Measurements from ENCODE around the gene ASXL3.

The ASXL3 gene

DNA sequence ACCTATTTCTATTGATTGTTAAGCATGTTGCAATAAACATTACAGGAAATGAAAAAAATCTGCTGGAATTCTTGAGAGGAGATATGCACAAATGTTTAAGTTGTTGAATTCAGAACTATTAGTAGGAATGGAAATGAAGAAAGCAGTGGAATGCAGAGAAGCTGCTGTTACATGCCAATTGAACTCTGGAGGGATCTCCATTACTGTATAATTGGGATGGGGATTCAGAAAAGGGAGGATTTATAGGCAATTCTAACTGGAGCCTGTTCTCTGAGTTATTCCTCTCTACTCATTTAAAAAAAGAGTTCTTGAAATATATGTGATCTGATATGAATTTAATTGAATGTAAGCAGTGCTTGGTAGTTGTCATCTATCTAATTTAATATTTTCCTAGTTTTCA is 2.6 kb upstream of the ASXL3 start:
- no peaks in the 10 kb centered on the region for H3K9me3 Mint-ChIP-seq
- DNase-seq, result no peak
- no peak for ATAC-seq (replicated peaks)
- H3K36me3 Mint-ChIP-seq, result peaks cover 0 to 5% of the 10 kb centered on the region in 2 donors
- peaks cover 6 to 7% of the 10 kb centered on the region in 2 donors for H3K4me1 Mint-ChIP-seq
- H3K27ac Mint-ChIP-seq, result no peak overlapping the region
- H3K4me3 Mint-ChIP-seq, result no peak overlapping the region
- peaks cover 13 to 17% of the 10 kb centered on the region in 2 donors for H3K27me3 Mint-ChIP-seq

DNA sequence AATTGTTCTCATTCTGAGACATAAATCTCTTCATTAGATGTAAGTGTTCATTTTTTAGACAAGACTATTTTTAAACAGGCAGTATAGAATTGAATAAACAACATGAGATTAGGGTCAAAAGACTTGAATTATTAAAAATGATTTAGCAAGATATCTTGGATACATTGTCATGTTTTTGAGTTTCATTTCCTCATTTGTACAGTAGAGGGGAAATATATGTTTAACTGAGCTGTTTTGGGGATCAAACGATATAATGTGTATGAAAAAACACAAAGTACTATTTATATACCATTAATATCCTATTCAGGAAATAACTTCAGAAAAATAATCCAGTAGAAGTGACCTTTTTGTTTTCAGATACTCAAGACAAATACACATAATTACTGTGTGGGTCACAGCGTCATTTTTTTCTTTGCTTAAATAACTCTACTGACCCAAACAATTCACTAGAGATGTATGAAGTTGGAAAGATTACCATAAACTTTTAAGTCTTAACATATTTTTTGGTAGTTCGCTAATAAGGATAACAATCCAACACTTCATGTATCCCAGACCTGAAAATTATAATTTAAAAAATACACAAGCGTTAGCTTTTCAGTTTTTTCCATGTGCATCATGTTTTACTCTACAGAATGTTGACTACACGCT is 896 bp upstream of the ASXL3 start:
- Mint-ChIP-seq H3K27me3 (peaks cover 21 to 22% of the 10 kb centered on the region in 2 donors), H3K36me3 (peaks cover 0 to 5% of the 10 kb centered on the region in 2 donors), H3K4me1 (peaks cover 6 to 7% of the 10 kb centered on the region in 2 donors), H3K9me3 (no peaks in the 10 kb centered on the region), H3K4me3 (peak overlapping the region; percentile 78 to 91), H3K27ac (no peak overlapping the region)
- DNase-seq (no peak), ATAC-seq (replicated peaks) (no peak)

DNA sequence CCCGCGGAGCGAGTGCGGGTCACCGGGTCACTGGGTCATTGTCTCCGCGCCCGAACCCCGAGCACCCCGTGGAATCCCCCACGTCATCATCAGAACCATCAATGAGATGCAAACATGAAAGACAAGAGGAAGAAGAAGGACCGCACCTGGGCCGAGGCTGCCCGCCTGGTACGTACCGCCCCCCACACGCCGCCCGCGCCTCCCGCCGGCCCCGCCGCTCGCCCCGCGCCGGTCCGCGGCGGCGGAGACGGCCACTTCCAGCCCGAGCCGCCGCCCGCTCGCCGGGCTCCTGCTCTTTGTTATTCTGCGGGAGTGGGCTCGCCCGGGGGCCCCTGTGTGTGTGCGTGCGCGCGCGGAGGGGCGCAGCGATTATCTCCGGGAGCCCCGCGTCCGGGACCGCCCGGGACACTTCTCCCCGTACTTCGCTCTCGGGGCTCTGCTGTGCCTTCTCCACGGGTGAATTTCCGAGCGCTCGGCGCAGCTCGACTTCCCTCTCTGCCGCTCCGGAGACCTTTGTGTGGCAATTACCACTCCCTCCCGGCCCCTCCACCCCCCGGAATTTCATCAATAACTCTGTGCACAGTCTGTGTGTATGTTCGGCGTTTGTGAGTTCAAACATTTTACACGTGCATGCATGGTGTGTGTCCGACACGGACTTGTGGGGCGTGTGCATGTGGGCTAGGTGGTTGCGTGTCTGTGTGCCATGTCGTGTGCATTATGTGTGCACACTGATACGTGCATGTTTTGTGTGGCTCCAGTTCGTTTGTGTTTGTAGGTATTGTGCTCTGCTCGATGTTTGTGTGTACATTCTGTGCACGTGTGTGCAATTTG is 714 bp downstream of the ASXL3 start:
- Mint-ChIP-seq H3K4me3 (peak overlapping the region in 1 of 2 donors; percentile 73), H3K27me3 (peaks cover 21 to 25% of the 10 kb centered on the region in 2 donors), H3K27ac (no peak overlapping the region), H3K36me3 (peaks cover 0 to 5% of the 10 kb centered on the region in 2 donors), H3K4me1 (peaks cover 6 to 7% of the 10 kb centered on the region in 2 donors), H3K9me3 (no peaks in the 10 kb centered on the region)
- ATAC-seq (replicated peaks), result peak; percentile 12 to 25
- no peak for DNase-seq

DNA sequence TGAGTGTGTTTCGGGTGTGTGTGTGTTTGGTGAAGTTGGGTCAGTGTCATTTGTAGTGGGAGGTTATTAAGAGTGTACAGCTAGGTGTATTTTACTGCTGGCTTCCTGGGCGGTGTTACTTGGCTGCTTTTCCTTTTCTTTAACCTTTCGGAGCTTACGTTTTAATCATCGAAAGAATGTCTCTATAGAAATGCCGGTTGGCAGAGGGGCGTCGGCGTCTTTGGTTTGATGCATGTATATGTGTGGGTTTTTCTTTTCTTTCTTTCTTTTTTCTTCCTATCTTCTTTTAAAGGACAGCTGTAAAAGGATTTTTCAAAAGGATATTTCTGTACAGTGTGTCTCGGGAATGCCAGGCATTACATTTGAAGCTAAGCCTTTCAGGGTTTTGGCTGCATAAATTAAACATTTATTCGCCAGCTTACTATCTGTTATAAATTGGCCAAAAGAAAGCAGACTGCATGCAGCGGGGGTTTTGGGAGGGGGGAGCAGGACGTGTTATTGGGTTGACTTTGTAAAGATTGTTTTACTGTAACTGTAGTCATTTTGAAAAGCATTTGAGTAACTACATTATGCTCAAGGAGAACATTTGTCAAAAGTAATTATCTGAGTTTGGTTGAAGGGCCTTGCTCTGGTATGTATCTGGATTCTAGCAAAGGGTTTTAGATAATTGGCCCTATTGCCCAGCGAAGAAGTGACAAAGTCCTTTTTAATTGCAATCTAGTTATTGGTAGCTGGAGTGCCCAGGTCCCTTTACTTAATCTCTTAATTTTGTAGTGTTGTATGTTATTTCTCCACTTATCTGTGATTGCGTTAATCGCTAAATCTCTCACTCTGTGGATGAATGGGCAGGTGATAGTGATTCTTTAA is 1.6 kb downstream of the ASXL3 start:
- H3K27ac Mint-ChIP-seq, result no peak overlapping the region
- peaks cover 21 to 31% of the 10 kb centered on the region in 2 donors for H3K27me3 Mint-ChIP-seq
- peaks cover 0 to 4% of the 10 kb centered on the region in 2 donors for H3K9me3 Mint-ChIP-seq
- no peak for DNase-seq
- H3K4me1 Mint-ChIP-seq, result peaks cover 6 to 7% of the 10 kb centered on the region in 2 donors
- ATAC-seq (replicated peaks), result no peak
- peaks cover 0 to 5% of the 10 kb centered on the region in 2 donors for H3K36me3 Mint-ChIP-seq
- H3K4me3 Mint-ChIP-seq, result no peak overlapping the region

DNA sequence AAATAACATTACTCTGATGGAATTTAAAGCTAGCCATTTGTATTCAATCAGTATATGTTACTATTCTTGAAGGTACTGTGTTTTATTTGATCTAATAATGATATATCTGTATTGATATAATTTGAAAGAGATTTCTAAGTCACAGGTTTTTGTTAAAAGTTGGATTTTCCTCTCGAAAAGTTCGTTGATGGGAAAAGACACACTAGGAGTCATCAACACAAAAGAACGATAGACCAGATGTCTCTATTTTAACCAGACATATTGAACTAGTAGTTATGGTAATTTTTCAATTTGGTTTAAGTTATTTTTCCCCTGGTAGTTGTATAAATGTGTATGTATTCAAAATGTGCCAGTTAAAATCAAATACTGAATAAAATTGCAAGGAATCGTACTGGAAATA is 2.5 kb downstream of the ASXL3 start:
- Mint-ChIP-seq H3K27ac (no peak overlapping the region), H3K27me3 (peaks cover 14 to 21% of the 10 kb centered on the region in 2 donors), H3K4me1 (peaks cover 6 to 7% of the 10 kb centered on the region in 2 donors), H3K4me3 (no peak overlapping the region), H3K9me3 (peaks cover 0 to 4% of the 10 kb centered on the region in 2 donors), H3K36me3 (peaks cover 0 to 5% of the 10 kb centered on the region in 2 donors)
- ATAC-seq (replicated peaks) (no peak), DNase-seq (no peak)

DNA sequence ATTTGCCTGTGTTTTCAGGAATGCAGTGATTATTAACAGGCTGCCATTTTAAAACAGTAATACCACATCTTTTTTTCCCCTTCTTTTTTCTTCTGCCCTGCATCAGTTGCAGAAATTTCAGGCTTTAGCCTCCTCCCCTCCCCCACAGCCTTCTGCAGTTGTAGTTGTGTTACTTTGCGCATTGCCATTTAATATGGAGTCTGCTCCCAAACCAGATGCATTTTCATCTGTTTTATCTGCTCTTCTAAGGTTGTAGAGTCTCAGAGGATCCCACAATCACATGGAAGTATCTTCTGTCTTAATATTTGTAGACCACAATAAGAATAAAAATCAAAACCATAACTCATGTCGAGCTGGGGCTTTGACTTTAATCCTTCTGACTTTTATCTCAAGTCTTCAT is 3.8 kb downstream of the ASXL3 start:
- no peak overlapping the region for H3K4me3 Mint-ChIP-seq
- no peak overlapping the region for H3K27ac Mint-ChIP-seq
- ATAC-seq (replicated peaks) (no peak), DNase-seq (no peak)
- peaks cover 14 to 20% of the 10 kb centered on the region in 2 donors for H3K27me3 Mint-ChIP-seq
- peaks cover 5 to 6% of the 10 kb centered on the region in 2 donors for H3K9me3 Mint-ChIP-seq
- peaks cover 6 to 7% of the 10 kb centered on the region in 2 donors for H3K4me1 Mint-ChIP-seq
- H3K36me3 Mint-ChIP-seq, result peaks cover 0 to 5% of the 10 kb centered on the region in 2 donors

DNA sequence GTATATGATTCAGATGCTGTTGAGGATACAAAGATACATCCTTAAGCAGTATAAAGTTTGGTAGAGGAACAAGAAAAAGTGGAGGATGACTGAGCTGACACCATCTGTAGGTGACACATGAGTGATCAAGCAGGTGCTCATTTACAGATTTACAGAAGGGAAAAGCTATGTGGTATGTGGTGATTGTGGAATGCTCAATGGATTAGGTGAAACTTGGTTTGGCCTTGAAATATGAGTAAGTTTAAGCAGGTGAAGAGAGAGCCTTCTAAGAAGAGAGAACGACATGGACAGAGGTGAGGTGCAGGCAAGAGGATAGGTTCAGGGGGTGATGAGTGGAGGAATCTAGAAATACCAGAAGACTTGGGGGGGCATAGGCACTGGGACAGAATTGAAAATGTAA is 5.9 kb downstream of the ASXL3 start:
- Mint-ChIP-seq H3K27me3 (peaks cover 8 to 20% of the 10 kb centered on the region in 2 donors), H3K27ac (no peak overlapping the region), H3K4me3 (no peak overlapping the region), H3K4me1 (no peaks in the 10 kb centered on the region), H3K36me3 (no peaks in the 10 kb centered on the region), H3K9me3 (peaks cover 6 to 7% of the 10 kb centered on the region in 2 donors)
- no peak for ATAC-seq (replicated peaks)
- no peak for DNase-seq

DNA sequence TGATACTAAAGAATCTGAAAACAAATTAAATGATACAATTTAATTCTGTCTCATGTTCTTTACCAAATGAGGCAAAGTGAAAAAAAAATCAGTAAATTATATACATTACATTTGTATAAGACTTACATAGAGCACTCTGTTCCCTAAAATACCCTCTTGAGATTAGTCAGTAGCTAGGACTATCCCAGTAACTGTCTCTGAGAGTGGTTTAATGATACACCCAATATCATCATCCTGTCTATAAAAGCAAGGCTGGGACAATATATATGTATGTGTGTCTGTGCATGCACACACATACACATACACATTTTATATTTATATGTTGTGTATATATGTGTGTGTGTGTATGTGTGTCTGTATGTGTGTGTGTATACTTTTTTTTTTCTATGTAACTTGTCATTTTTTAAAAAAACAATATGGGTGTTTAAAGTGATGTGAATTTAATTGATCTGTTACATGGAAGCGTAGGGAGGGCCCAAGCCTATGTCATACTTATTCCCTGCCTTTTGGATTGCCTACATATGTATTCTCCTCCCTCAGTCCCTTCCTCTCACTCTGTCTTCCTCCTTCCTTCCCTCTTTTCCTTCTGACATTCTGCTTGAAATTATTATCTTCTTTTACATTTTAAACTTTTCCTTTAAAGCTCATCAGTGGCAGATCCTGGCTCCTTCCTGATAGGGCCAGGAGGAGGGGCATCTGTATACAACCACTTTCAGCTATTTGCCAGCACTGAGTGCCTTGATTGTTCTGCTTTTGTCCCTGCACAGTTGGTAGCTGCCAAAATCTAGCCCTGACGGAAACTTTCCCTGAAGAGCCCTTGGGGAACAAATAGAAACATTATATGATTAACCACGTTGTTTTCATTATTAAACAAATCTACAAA is 6.8 kb downstream of the ASXL3 start:
- no peaks in the 10 kb centered on the region for H3K36me3 Mint-ChIP-seq
- H3K4me3 Mint-ChIP-seq, result no peak overlapping the region
- H3K27ac Mint-ChIP-seq, result no peak overlapping the region
- no peaks in the 10 kb centered on the region for H3K4me1 Mint-ChIP-seq
- no peak for DNase-seq
- H3K9me3 Mint-ChIP-seq, result peaks cover 6 to 7% of the 10 kb centered on the region in 2 donors
- ATAC-seq (replicated peaks), result no peak
- peaks cover 8 to 20% of the 10 kb centered on the region in 2 donors for H3K27me3 Mint-ChIP-seq

DNA sequence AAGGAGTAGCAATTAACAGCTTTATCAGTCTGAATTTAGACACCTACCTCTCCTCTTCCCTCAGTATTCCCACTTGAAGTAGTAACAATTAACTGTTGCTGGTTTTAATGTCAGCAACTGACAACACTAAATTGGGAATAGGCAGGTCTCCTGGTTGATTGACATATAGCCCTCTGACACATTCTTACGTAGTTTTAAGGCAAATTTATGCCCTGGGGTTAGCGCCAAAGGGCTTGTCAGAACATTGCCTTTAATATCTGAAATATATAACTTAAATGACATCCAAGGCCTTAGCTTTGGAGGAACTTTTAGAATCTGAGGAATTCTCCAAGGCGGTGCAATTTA is 7.4 kb downstream of the ASXL3 start:
- Mint-ChIP-seq H3K27me3 (peaks cover 8 to 20% of the 10 kb centered on the region in 2 donors), H3K27ac (no peak overlapping the region), H3K36me3 (no peaks in the 10 kb centered on the region), H3K4me1 (no peaks in the 10 kb centered on the region), H3K9me3 (peaks cover 6 to 7% of the 10 kb centered on the region in 2 donors), H3K4me3 (no peak overlapping the region)
- no peak for DNase-seq
- ATAC-seq (replicated peaks), result no peak

DNA sequence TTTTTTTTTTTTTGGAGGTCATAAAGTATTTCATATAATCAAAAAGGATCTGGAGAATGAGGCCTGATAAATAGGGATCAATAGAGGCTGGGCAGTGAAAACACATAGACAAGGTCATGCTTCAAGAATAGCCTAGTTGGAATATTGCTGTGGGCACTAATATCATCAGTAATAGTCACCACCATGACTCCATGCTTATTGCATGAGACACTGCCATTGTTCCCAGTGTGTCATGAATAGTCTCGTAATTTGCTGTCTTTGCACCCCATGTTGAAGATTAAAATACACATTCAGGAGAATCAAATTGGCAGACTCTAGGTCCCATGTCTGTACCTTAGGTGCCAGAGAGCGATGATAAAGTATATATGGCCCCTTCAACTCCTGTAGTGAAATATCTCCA is 10.3 kb downstream of the ASXL3 start:
- peaks cover 6 to 7% of the 10 kb centered on the region in 2 donors for H3K9me3 Mint-ChIP-seq

DNA sequence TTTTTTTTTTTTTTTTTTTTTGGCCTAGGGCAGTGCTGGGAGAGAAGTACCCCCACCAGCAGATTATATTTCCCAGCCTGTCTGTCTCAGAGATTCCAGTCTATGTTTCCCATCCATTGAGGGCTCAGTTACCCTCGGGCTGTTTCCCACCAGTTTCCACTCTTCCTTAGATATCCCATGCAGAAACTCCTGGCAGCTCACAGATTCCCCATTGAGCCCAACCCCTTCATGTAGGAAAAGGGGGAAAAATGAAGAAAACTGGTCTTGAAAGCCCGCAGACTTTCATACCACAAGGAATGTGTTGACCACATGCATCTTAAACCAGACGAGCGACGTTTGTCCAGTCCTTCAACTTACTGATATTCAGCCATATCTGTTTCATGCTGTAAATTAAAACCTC is 15.2 kb downstream of the ASXL3 start:
- Mint-ChIP-seq H3K36me3 (no peaks in the 10 kb centered on the region), H3K27me3 (no peaks in the 10 kb centered on the region), H3K27ac (no peak overlapping the region), H3K4me3 (no peak overlapping the region), H3K4me1 (no peaks in the 10 kb centered on the region), H3K9me3 (no peaks in the 10 kb centered on the region)
- no peak for DNase-seq
- ATAC-seq (replicated peaks), result no peak

More for the DNA sequence above, 10.3 kb downstream of the ASXL3 start:
- H3K4me3 Mint-ChIP-seq, result no peak overlapping the region
- H3K27me3 Mint-ChIP-seq, result peaks cover 0 to 15% of the 10 kb centered on the region in 2 donors
- no peak for ATAC-seq (replicated peaks)
- no peaks in the 10 kb centered on the region for H3K36me3 Mint-ChIP-seq
- H3K27ac Mint-ChIP-seq, result no peak overlapping the region
- H3K4me1 Mint-ChIP-seq, result no peaks in the 10 kb centered on the region
- no peak for DNase-seq

DNA sequence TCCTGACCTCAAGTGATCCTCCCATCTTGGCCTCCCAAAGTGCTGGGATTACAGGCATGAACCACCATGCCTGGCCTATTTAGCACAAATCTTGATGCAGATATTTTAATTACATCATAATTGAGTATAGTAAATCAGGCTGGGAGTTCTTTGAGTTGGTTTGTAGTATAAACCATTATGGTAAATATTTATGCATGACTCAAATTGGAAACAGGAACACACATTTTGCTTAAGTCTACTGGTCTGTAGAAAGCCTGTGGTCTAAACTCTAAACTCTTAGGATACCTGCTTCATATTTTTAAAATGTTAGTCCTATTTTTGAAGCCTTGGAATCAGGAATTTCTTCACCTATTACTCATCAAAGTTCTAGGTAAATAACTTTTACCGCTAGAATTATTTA is 16.8 kb downstream of the ASXL3 start:
- Mint-ChIP-seq H3K27me3 (no peaks in the 10 kb centered on the region), H3K4me3 (no peak overlapping the region), H3K9me3 (no peaks in the 10 kb centered on the region), H3K36me3 (no peaks in the 10 kb centered on the region), H3K27ac (no peak overlapping the region), H3K4me1 (no peaks in the 10 kb centered on the region)
- ATAC-seq (replicated peaks) (no peak), DNase-seq (no peak)

DNA sequence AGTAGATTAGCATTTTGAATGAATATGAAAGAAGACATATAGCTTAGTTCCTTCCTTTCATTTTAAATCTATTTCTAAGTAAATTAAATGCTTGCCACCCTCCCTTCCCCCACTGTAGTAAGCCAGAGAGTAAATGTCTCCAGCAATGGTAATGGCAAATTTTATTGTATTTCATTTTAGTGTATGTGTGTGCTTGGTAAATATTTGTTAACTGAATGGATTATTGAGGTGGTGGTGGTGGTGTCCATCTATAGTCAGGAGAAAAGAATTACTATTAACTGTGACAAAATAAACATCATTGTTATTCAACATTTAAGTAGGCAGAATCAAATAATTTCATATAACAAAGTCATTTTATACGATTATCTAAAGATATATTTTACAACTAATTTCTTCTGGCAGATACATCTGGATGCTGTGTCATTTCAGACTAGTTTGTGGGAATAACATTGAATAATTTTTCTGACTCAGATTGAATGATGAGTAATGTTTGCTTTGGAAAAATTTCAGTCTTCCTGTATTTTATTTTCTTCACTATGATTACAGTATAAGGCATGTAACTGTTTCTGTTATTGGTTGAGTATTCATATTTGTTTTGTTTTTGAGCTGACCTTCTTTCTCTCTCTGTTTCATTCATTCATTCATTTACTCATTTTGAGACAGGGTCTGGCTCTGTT is 18.3 kb downstream of the ASXL3 start:
- H3K36me3 Mint-ChIP-seq, result no peaks in the 10 kb centered on the region

More for the DNA sequence above, 18.3 kb downstream of the ASXL3 start:
- Mint-ChIP-seq H3K27me3 (no peaks in the 10 kb centered on the region), H3K4me1 (no peaks in the 10 kb centered on the region), H3K27ac (no peak overlapping the region), H3K9me3 (no peaks in the 10 kb centered on the region), H3K4me3 (no peak overlapping the region)
- no peak for ATAC-seq (replicated peaks)
- no peak for DNase-seq
